8988T (cell line): ENCODE data around the gene MED12L.

ENCODE experiments used
- DNase-seq: peaks from one replicate; pipeline ENCODE4 v3.0.0; 2011

The MED12L gene

GRCh38 chr3:151483488-151483887 lies 398.0 kb downstream of the MED12L start:
- DNase-seq = no peak

- DNase-seq = no peak
Observed at GRCh38 chr3:151483961-151484520, 398.6 kb downstream of the MED12L start.
